SJSA1 (cell line): ENCODE data around the gene TCHHL1. TPM values are rescaled to one million over a fixed set of nuclear protein-coding genes. Genes with fewer than 3 reads are reported as not detected.

ENCODE experiments used
- DNase-seq, 2 experiments: peaks; one replicate each; pipeline ENCODE4 v3.0.0-alpha.2; 2015 to 2020; ENCODE audit warnings: low spot score in 2 of 2, low read depth in 1 of 2
- H3K27ac ChIP-seq: fragments of 250-450 bp; sonication (Bioruptor Pico); 2 replicates; pipeline ENCODE4 v1.5.1; 2020; ENCODE audit warnings: mild to moderate bottlenecking, moderate library complexity
- H3K27me3 ChIP-seq: fragments of 250-450 bp; sonication (Bioruptor Pico); replicated peaks from 2 replicates; pipeline ENCODE4 v1.5.1; 2020; ENCODE audit warnings: mild to moderate bottlenecking, moderate library complexity
- H3K36me3 ChIP-seq: fragments of 250-450 bp; sonication (Bioruptor Pico); 2 replicates; pipeline ENCODE4 v1.5.1; 2020; ENCODE audit warnings: mild to moderate bottlenecking
- H3K4me1 ChIP-seq: fragments of 250-450 bp; sonication (Bioruptor Pico); replicated peaks from 2 replicates; pipeline ENCODE4 v1.6.1; 2021; ENCODE audit warnings: mild to moderate bottlenecking
- H3K4me3 ChIP-seq: fragments of 250-450 bp; sonication (Bioruptor Pico); 2 replicates; pipeline ENCODE4 v1.5.1; 2020; ENCODE audit warnings: mild to moderate bottlenecking
- H3K9me3 ChIP-seq: fragments of 250-450 bp; sonication (Bioruptor Pico); replicated peaks from 2 replicates; pipeline ENCODE4 v1.5.1; 2020; ENCODE audit warnings: mild to moderate bottlenecking
- total RNA-seq: library from RNA; depleted of rRNA; stranded (reverse); fragments of >200 nt; shearing (Covaris generic); gene quantifications from 2 replicates; pipeline ENCODE4 v1.2.3, GENCODE V29; 2014; rRNA removed

The TCHHL1 gene
- total RNA-seq, 1 experiment from 2014 or later: not detected

DNA sequence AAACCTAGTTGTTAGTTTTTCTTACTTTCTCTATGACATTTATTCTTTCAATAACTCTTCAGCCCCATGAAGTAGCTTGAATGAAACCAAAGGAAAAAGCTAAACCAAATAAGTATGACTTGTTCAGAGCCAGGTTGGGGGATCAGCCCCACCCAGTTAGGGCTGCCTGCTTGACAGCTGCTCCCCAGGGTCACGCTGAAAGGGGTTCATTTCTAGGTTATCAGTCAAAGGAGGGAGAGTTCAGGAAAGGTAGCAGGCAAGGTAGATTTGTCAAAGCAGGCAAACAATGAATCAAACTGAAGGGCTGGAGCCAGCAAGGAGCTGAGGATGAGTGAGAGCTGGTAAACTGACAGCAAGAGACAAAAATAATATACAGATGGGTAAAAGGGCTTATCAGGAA lies 49.0 kb downstream of the TCHHL1 start:
- Histone ChIP-seq H3K9me3 (no peaks in the 10 kb centered on the region), H3K27ac (no peak overlapping the region), H3K27me3 (peaks cover 5% of the 10 kb centered on the region), H3K36me3 (0 out of 2 replicates have a peak, but pooled peaks cover 4% of the 10 kb centered on the region), H3K4me1 (peaks cover 10% of the 10 kb centered on the region), H3K4me3 (no peak overlapping the region)
- DNase-seq: no peak

DNA sequence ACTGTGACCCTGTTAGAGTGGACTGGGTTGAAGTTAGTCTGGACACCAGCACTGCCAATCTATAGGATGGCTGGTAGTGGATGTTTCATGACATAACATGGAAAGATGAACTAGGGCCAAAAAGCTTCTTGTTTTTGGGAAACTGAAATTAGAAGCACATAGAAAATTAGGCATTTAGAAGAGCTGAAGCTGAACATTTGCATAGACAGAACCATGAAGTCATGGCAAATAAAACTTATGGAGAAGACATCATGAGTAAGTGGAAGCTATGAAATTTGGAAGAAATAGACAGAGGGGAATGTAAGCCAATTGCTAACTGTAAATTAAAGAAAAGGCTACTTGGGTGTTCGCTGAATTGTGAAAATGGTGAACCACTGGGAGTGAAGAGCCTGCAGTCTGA lies 49.4 kb downstream of the TCHHL1 start:
- no peak overlapping the region for H3K27ac ChIP-seq
- peaks cover 5% of the 10 kb centered on the region; the same call in 1 of the 2 replicates for H3K36me3 ChIP-seq
- H3K4me1 ChIP-seq: peaks cover 15% of the 10 kb centered on the region
- DNase-seq: no peak
- no peaks in the 10 kb centered on the region for H3K9me3 ChIP-seq
- peaks cover 5% of the 10 kb centered on the region for H3K27me3 ChIP-seq
- H3K4me3 ChIP-seq: no peak overlapping the region

DNA sequence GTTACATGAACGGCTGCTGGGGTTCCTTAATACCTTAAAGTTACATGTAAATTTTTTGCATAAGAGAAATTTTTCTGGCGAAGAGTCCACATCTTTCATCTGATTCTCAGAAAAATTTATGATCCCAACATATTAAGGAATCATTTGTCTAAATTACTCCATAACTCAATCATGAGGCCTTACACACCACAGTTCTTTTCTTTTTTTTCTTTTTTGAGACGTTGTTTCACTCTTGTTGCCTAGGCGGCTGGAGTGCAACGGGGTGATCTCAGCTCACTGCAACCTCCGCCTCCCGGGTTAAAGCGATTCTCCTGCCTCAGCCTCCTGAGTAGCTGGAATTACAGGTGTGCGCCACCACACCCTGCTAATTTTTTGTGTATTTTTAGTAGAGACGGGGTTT lies 50.0 kb downstream of the TCHHL1 start:
- no peak overlapping the region for H3K27ac ChIP-seq
- H3K9me3 ChIP-seq: no peaks in the 10 kb centered on the region
- no peak overlapping the region for H3K4me3 ChIP-seq
- peaks cover 11% of the 10 kb centered on the region for H3K36me3 ChIP-seq
- no peak for DNase-seq
- H3K4me1 ChIP-seq: peaks cover 20% of the 10 kb centered on the region
- peaks cover 5% of the 10 kb centered on the region for H3K27me3 ChIP-seq

DNA sequence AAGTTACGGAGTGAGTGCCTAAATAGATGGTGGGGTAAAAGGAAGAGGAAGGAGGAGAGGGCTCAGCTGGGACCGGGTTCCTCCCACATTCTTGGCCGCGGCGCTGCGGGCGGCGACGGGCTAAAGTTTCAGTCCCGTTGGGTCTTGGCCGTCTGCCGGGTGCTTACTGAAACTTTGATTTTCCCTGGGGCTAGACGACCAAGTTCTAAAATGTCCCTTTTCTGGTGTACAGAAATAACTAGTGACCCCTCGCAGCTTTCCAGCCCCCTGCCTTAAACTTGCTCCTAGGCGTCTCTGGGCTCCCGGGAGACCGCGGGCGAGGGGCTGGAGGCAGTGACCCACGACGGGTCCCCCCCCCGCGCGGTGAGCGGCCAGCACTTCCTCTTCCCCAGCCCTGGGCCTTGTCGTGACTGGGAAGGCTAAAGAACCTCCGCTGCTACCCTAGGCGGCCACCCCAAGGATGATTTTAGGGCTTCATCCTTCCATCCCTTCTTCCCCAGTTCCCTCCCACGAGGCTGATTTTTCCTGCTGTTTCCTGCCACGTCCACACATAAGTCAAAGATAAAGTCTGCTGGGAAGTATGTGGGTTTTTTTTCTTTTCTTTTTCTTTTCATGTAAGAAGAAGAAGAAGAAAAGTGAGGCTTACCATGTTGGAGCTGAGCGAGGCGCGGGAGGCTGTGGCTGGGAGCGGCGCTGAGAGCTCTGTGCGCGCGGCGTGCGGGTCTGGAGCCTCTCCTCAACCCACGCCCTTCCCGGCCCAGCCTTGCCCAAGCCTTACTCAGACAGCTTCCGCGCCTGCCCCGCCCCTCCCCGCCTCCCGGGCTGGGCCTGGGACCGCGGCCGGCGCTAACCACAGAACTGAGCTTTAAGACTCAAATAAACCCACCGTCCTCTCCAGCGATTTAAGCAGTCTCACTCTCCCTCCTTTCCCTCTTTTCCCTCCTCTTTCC lies 52.3 kb downstream of the TCHHL1 start, which contains the start of gene S100A11:
S100A11 (minus strand) TSS at position 738 of the 950 bp plus-strand sequence; CDS start at position 649, 89 bp downstream.
- H3K27ac ChIP-seq: peak within 1 kb of the TSS; percentile 86
- H3K9me3 ChIP-seq: no peaks in the 10 kb centered on the region
- peaks cover 20% of the 10 kb centered on the region for H3K4me1 ChIP-seq
- H3K4me3 ChIP-seq: peak within 1 kb of the TSS; percentile 58
- peak; percentile 85 to 92 for DNase-seq
- peaks cover 34% of the 10 kb centered on the region for H3K36me3 ChIP-seq
- H3K27me3 ChIP-seq: peaks cover 5% of the 10 kb centered on the region

DNA sequence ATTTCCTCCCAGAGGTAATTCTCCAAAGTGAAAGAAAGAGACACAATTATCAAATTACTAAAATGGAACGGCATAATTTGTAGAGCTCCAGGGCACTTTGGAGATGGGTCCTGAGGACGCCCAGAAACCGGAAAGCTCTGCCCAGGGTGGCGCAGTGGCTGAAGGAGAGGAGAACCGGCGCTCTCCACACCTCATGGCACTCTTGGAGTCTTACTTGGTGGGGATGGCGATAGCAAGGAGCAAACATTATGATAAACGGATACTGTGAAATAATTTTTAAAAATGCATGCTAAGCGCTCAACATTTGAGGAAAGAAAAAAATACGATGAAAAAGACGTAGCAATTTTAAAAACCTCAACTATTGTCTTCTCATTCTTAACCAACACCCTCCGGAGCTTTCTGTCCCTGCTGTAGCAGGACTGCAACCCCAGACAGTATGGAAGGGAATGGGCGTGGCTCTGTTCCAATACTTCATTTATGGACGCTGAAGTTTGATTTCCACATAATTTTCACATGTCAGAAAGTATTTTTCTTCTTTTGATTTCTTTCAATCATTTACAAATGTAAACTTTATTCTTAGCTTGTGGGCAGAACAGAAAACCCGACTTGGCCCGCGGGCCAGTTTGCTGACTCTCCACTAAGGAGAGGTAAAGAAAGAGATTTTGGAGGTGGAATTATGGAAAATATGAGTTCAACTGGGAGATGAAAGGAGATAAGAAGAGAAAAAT lies 53.2 kb downstream of the TCHHL1 start:
- peak in 1 of 2 experiments; percentile 60 for DNase-seq
- H3K36me3 ChIP-seq: peaks cover 42% of the 10 kb centered on the region
- H3K9me3 ChIP-seq: no peaks in the 10 kb centered on the region
- no peaks in the 10 kb centered on the region; the same call in 1 of the 2 replicates for H3K27me3 ChIP-seq
- peak overlapping the region; percentile 58 for H3K4me3 ChIP-seq
- peak overlapping the region; percentile 86 for H3K27ac ChIP-seq
- peaks cover 20% of the 10 kb centered on the region for H3K4me1 ChIP-seq

DNA sequence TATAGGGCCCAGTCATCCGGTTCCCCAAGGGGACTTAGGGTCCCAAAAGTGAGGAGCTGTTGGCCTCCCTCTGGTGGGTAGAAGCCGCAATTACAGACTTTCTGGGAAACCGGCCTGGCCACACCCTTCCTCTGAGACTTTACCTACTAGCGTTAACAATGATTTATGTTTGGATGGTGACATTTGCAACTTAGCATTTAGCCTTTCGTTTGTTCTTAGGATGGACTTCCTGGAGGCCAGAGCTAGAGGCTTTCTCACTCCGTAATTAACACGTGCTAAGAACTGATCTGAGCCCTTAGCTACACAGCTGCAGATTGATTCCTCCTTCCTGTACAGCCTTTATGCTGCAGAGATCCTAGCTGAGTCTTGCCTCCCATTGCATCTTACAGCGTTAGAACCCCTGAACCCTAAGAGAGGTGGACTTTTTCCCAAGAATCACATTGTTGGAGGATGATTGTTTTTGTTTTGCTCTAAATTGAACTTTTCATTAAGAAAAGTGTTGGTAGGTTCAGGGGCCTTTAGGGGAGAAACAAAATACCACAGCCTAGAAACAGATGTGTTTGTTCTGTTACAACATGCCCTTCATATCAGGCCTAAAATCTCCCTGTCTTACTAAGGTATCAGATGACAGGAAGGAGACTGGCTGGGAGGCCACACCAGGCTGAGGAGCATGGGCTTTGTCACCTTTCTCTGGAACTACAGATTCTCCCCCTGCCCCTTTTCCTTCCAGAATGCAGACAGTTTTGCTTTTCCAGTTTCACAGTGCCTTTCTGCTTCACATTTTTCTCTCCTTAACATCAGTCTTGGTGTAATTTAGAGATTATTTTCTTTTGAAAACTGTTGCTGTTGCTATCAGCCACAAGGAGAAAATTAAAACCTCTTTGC lies 54.0 kb downstream of the TCHHL1 start:
- Histone ChIP-seq H3K27me3 (no peaks in the 10 kb centered on the region; the same call in 1 of the 2 replicates), H3K27ac (peak overlapping the region; percentile 86), H3K4me1 (peaks cover 20% of the 10 kb centered on the region), H3K4me3 (peak overlapping the region; percentile 58), H3K9me3 (no peaks in the 10 kb centered on the region), H3K36me3 (peaks cover 47% of the 10 kb centered on the region)
- DNase-seq: peak; percentile 69 to 80

DNA sequence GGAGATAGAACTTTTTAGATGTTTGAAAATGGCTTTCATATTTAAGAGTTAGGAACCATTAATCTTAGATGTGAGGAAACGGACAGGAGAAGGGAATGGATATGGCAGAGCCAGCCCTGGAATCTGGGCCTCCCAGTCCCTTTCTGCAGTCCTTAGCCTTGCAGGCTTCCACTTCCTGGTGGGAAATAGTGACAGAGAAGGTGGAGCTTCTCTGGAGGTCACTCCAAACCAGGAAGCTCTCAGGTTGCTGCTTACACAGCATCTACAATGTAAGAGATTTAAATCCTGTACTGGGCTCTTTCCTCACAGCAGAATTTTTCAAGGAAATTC lies 54.6 kb downstream of the TCHHL1 start:
- Histone ChIP-seq H3K9me3 (no peaks in the 10 kb centered on the region), H3K27me3 (no peaks in the 10 kb centered on the region), H3K27ac (no peak overlapping the region), H3K4me1 (peaks cover 20% of the 10 kb centered on the region), H3K36me3 (peaks cover 47% of the 10 kb centered on the region), H3K4me3 (peak overlapping the region; percentile 58)
- DNase-seq: no peak

Other genes starting within 250 kb of the TCHHL1 start
- gene C2CD4D, start 249.2 kb downstream of the TCHHL1 start, total RNA-seq: not detected in 2 replicates
- not detected in 2 replicates for gene THEM5, start 235.4 kb downstream of the TCHHL1 start, total RNA-seq
- gene THEM4, start 179.6 kb downstream of the TCHHL1 start, total RNA-seq: 7.5 and 9.5 TPM in 2 replicates
- 90.2 and 151 TPM in 2 replicates for gene S100A10, start 95.2 kb downstream of the TCHHL1 start, total RNA-seq
- gene S100A11, start 52.1 kb downstream of the TCHHL1 start, total RNA-seq: 228 and 284 TPM in 2 replicates
- gene TCHH, start 26.4 kb upstream of the TCHHL1 start, total RNA-seq: 0.05 TPM in 1 of 2 replicates, not detected in the other
- not detected in 2 replicates for gene RPTN, start 70.2 kb upstream of the TCHHL1 start, total RNA-seq
- gene HRNR, start 135.1 kb upstream of the TCHHL1 start, total RNA-seq: 0.03 TPM in 1 of 2 replicates, not detected in the other
- gene FLG, start 236.2 kb upstream of the TCHHL1 start, total RNA-seq: 0.05 and 0.06 TPM in 2 replicates